CD4-positive, CD25-positive, alpha-beta regulatory T cell (primary cell): Measurements from ENCODE around the gene DPH1. TPM values are rescaled to one million over a fixed set of nuclear protein-coding genes. Genes with fewer than 3 reads are reported as not detected.

ENCODE experiments used
- ATAC-seq, 2 donors: fragments of 150-1000 bp; cut with Tn5 transposase; one replicate each; pipeline ENCODE4 v1.10.0; 2021; ENCODE audit warnings: low read depth in 2 of 2, moderate number of reproducible peaks in 2 of 2, moderate library complexity in 1 of 2
- DNase-seq, 3 donors: peaks; one replicate each; pipeline versions ENCODE4 v3.0.0 to v3.0.0-alpha.2; 2012 to 2022; ENCODE audit warnings: mixed read lengths in 1 of 3
- H3K27ac ChIP-seq: one replicate; pipeline ENCODE4 v1.7.0; 2013; ENCODE audit warnings: mild to moderate bottlenecking, low read length; ENCODE audit not compliant: insufficient read depth, poor library complexity, severe bottlenecking
- H3K27me3 ChIP-seq: one replicate; pipeline ENCODE4 v1.7.0; 2013; ENCODE audit warnings: low read length; ENCODE audit not compliant: control insufficient read depth, insufficient read depth
- H3K36me3 ChIP-seq: one replicate; pipeline ENCODE4 v1.7.0; 2013; ENCODE audit warnings: mild to moderate bottlenecking, low read length, moderate library complexity; ENCODE audit not compliant: control insufficient read depth, insufficient read depth
- H3K4me1 ChIP-seq: 2 replicates; pipeline ENCODE4 v1.7.0; 2013; ENCODE audit warnings: mild to moderate bottlenecking, low read length; ENCODE audit not compliant: insufficient read depth, control insufficient read depth, poor library complexity, severe bottlenecking
- H3K4me3 ChIP-seq: one replicate; pipeline ENCODE4 v1.7.0; 2013; ENCODE audit warnings: low read depth, mild to moderate bottlenecking, low read length, moderate library complexity
- H3K9me3 ChIP-seq, 2 experiments: 1 replicate in 1 of 2; 2 replicates in 1 of 2; pipeline ENCODE4 v1.7.0; 2013; ENCODE audit warnings: low read length in 2 of 2, mild to moderate bottlenecking in 1 of 2, moderate library complexity in 1 of 2; ENCODE audit not compliant: control insufficient read depth in 2 of 2
- H3K27ac Mint-ChIP-seq, 3 donors: one replicate each; pipeline ENCODE4 v1.8.0; 2020 to 2022; ENCODE audit warnings: mild to moderate bottlenecking in 3 of 3, mixed read lengths in 3 of 3, moderate library complexity in 2 of 3
- H3K27me3 Mint-ChIP-seq: one replicate; pipeline ENCODE4 v1.8.0; 2022; ENCODE audit warnings: mild to moderate bottlenecking, mixed read lengths
- H3K36me3 Mint-ChIP-seq: one replicate; pipeline ENCODE4 v1.8.0; 2020; ENCODE audit warnings: mixed read lengths
- H3K4me1 Mint-ChIP-seq, 4 donors: one replicate each; pipeline ENCODE4 v1.8.0; 2020 to 2022; ENCODE audit warnings: mixed read lengths in 4 of 4, mild to moderate bottlenecking in 1 of 4
- H3K4me3 Mint-ChIP-seq, 4 donors: one replicate each; pipeline ENCODE4 v1.8.0; 2020 to 2022; ENCODE audit warnings: mild to moderate bottlenecking in 4 of 4, mixed read lengths in 4 of 4, moderate library complexity in 3 of 4
- H3K9me3 Mint-ChIP-seq, 7 donors: one replicate each; pipeline ENCODE4 v1.8.0; 2020 to 2022; ENCODE audit warnings: mixed read lengths in 7 of 7, mild to moderate bottlenecking in 3 of 7, moderate library complexity in 2 of 7
- polyA plus RNA-seq, 4 donors: library from polyadenylated mRNA; unstranded; fragments of 300-500 nt; fragmentation: Illumina TruSeq; gene quantifications; one replicate each; pipeline ENCODE4 v1.2.3, GENCODE V29; 2021
- total RNA-seq: library from RNA; stranded (reverse); gene quantifications from one replicate; pipeline ENCODE4 v1.2.3, GENCODE V29; 2022

The DPH1 gene
- total and polyA plus RNA-seq, 5 donors from 2014 or later: 32.4 to 70.0 (median 38.2) TPM

GRCh38 chr17:2070241-2071023 is 40.5 kb downstream of the DPH1 start:
- Mint-ChIP-seq H3K4me3 (peak overlapping the region in 2 of 4 donors; percentile 41 to 65), H3K36me3 (peaks cover 59% of the 10 kb centered on the region), H3K27ac (peak overlapping the region; percentile 47 to 90 (median 55)), H3K9me3 (no peaks in the 10 kb centered on the region), H3K27me3 (peaks cover 11% of the 10 kb centered on the region), H3K4me1 (peaks cover 0 to 21% (median 11%) of the 10 kb centered on the region in 4 donors)
- H3K27ac ChIP-seq: no peak overlapping the region
- peaks cover 47% of the 10 kb centered on the region for H3K36me3 ChIP-seq
- no peaks in the 10 kb centered on the region for H3K9me3 ChIP-seq
- DNase-seq: peak in 2 of 3 donors; percentile 31 to 90
- ATAC-seq: peak; percentile 84
- H3K4me3 ChIP-seq: no peak overlapping the region
- no peaks in the 10 kb centered on the region for H3K27me3 ChIP-seq
- H3K4me1 ChIP-seq: peaks cover 15% of the 10 kb centered on the region

- peaks cover 0 to 22% (median 11%) of the 10 kb centered on the region in 4 donors for H3K4me1 Mint-ChIP-seq
- DNase-seq (no peak), ATAC-seq (no peak)
- H3K27ac Mint-ChIP-seq: peak overlapping the region in 1 of 3 donors; percentile 90
- Histone ChIP-seq H3K27ac (no peak overlapping the region), H3K36me3 (peaks cover 41% of the 10 kb centered on the region), H3K4me1 (peaks cover 15% of the 10 kb centered on the region), H3K4me3 (no peak overlapping the region), H3K27me3 (no peaks in the 10 kb centered on the region), H3K9me3 (no peaks in the 10 kb centered on the region)
- peaks cover 54% of the 10 kb centered on the region for H3K36me3 Mint-ChIP-seq
- no peaks in the 10 kb centered on the region for H3K9me3 Mint-ChIP-seq
- peak overlapping the region in 1 of 4 donors; percentile 65 for H3K4me3 Mint-ChIP-seq
- H3K27me3 Mint-ChIP-seq: peaks cover 11% of the 10 kb centered on the region
Measured at GRCh38 chr17:2071024-2071385, 41.1 kb downstream of the DPH1 start.

DNA sequence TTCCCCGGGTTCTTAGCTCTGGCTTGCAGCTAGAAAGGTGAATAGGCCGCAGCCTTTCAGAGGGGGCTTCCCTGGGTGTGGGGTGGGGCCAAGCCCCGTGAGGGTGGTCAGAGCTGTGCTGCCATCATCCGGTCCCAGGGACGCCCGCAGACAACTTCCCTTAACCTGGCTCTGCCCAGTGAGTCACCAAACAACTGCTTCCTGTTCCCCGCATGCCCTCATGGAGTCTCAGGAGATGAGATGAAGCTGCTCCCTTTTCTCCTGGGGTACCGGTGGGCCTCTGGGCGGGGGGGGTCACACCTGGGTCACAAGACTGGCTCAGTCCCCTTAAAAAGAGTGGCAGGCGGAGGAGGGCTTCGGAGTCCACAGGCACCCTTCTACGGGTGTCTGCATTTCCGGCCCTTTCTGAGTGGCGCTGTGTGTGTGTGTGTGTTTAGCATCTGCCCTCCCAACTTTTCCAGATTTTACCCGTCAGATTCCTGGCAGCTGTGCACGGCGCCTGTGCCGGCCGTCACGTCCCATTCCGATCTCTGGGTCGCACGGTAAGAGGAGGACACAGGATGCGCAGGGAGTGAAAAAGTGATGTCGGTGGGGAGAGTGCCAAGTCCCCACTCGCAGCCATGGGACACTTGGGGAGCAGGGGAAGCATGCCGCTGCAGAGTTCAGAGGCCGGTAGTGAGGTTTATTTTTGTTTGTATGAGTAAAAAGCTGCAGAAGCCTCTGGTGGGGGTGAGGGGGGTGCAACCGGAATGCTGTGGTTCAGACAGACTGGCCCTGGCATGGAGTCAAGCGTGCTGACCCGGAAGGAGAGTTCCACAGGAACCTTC is 41.7 kb downstream of the DPH1 start:
- ATAC-seq (no peak), DNase-seq (no peak)
- Histone ChIP-seq H3K9me3 (no peaks in the 10 kb centered on the region), H3K4me3 (no peak overlapping the region), H3K27me3 (no peaks in the 10 kb centered on the region), H3K27ac (no peak overlapping the region), H3K36me3 (peaks cover 39% of the 10 kb centered on the region), H3K4me1 (peaks cover 15% of the 10 kb centered on the region)
- peak overlapping the region in 1 of 4 donors; percentile 65 for H3K4me3 Mint-ChIP-seq
- no peaks in the 10 kb centered on the region for H3K9me3 Mint-ChIP-seq
- H3K27me3 Mint-ChIP-seq: peaks cover 11% of the 10 kb centered on the region
- H3K27ac Mint-ChIP-seq: no peak overlapping the region
- peaks cover 0 to 22% (median 11%) of the 10 kb centered on the region in 4 donors for H3K4me1 Mint-ChIP-seq
- peaks cover 55% of the 10 kb centered on the region for H3K36me3 Mint-ChIP-seq

DNA sequence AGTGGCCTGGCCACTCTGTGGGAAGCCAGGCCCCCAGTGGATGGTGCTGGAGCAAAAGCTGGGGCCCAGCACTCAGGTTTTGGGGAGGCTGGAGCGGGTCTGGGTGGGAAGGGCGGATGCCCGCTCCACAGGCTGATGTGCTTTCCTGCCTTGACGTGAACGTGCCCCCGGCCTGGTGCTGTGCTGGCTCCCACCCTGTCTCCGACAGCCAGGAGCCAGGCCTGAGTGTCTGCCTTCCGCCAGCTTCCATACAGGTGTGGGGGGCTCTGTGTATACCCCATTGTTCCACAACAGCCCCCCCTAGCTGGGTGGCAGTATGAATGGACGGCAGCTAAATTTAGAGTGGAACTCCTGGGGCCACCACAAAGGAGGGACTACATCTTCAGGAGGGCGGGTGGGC is 45.0 kb downstream of the DPH1 start:
- H3K4me1 Mint-ChIP-seq: peaks cover 0 to 15% (median 11%) of the 10 kb centered on the region in 4 donors
- Histone ChIP-seq H3K9me3 (no peaks in the 10 kb centered on the region), H3K4me3 (no peak overlapping the region), H3K4me1 (peaks cover 13% of the 10 kb centered on the region), H3K27ac (no peak overlapping the region), H3K27me3 (no peaks in the 10 kb centered on the region), H3K36me3 (peaks cover 39% of the 10 kb centered on the region)
- ATAC-seq (no peak), DNase-seq (no peak)
- no peaks in the 10 kb centered on the region for H3K9me3 Mint-ChIP-seq
- H3K27ac Mint-ChIP-seq: no peak overlapping the region
- H3K27me3 Mint-ChIP-seq: peaks cover 11% of the 10 kb centered on the region
- H3K4me3 Mint-ChIP-seq: no peak overlapping the region
- H3K36me3 Mint-ChIP-seq: peaks cover 55% of the 10 kb centered on the region

DNA sequence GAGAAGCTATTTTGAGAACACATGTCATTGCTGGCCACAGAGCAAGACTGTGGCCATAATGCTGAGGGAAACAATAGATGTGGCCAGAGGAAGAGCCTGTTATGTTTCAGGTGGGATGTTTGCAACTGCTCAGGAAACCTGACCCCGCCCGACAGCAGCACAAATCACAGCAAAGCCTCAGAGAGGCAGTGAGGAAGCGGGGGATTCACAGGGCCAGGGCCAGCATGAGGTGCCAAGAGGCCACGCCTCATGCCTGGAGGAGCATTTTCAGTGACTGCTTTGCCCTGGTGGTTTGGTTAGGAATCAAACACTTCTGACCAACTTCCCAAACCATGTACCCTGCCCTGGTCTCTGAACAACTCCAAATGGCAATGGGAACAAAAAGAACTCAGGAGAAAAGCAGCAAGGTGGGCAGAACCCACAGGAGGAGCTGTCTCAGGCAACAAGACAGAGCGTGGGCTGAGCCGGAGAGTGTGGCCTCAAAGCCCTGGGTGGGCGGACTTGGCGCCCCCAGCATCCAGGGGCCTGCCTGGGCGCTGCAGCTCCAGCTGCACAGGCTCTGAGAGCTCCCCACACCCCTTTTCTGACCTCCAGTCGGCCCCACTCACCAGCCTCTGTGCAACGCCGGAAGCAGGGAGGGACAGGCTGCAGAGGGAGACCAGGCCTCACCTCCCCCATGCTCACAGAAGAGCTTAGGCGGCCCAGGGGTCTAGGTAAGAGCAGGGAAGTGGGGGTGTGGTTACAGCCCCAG is 45.6 kb downstream of the DPH1 start:
- H3K36me3 Mint-ChIP-seq: peaks cover 51% of the 10 kb centered on the region
- DNase-seq (no peak), ATAC-seq (no peak)
- H3K27ac Mint-ChIP-seq: no peak overlapping the region
- H3K27me3 Mint-ChIP-seq: peaks cover 11% of the 10 kb centered on the region
- H3K27ac ChIP-seq: no peak overlapping the region
- H3K4me3 ChIP-seq: no peak overlapping the region
- peaks cover 7% of the 10 kb centered on the region for H3K4me1 ChIP-seq
- no peak overlapping the region for H3K4me3 Mint-ChIP-seq
- no peaks in the 10 kb centered on the region for H3K9me3 ChIP-seq
- H3K27me3 ChIP-seq: no peaks in the 10 kb centered on the region
- H3K9me3 Mint-ChIP-seq: no peaks in the 10 kb centered on the region
- peaks cover 43% of the 10 kb centered on the region for H3K36me3 ChIP-seq
- peaks cover 0 to 9% (median 7%) of the 10 kb centered on the region in 4 donors for H3K4me1 Mint-ChIP-seq

GRCh38 chr17:2076087-2076984 is 46.4 kb downstream of the DPH1 start:
- H3K9me3 Mint-ChIP-seq: no peaks in the 10 kb centered on the region
- H3K27me3 Mint-ChIP-seq: peaks cover 5% of the 10 kb centered on the region
- peaks cover 0 to 3% (median 1%) of the 10 kb centered on the region in 4 donors for H3K4me1 Mint-ChIP-seq
- H3K27ac Mint-ChIP-seq: no peak overlapping the region
- Histone ChIP-seq H3K4me1 (no peaks in the 10 kb centered on the region), H3K4me3 (no peak overlapping the region), H3K9me3 (no peaks in the 10 kb centered on the region), H3K27ac (no peak overlapping the region), H3K27me3 (no peaks in the 10 kb centered on the region), H3K36me3 (peaks cover 49% of the 10 kb centered on the region)
- ATAC-seq (no peak), DNase-seq (no peak)
- H3K4me3 Mint-ChIP-seq: peak overlapping the region in 1 of 4 donors; percentile 17
- peaks cover 53% of the 10 kb centered on the region for H3K36me3 Mint-ChIP-seq

DNA sequence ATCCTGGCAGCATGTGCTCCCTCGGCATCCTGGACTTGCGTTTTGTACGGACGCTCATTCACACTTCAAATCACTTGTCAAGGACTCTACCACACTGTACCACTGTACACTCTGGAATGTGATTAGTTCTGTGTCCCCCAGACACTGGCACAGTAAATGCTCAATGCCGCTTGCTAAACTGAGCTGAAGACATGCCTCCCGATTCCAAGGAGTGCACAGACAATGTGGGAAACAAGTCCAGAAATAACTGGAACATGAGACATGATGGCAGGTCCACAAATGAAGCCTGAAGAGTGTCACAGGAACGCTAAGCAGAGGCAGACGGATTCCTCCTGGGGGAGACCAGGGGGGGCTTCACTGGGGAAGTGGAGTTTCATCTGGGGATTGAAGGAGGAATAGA is 47.1 kb downstream of the DPH1 start:
- Mint-ChIP-seq H3K4me3 (peak overlapping the region in 1 of 4 donors; percentile 18), H3K27ac (no peak overlapping the region), H3K9me3 (no peaks in the 10 kb centered on the region), H3K27me3 (peaks cover 5% of the 10 kb centered on the region), H3K36me3 (peaks cover 57% of the 10 kb centered on the region), H3K4me1 (peaks cover 0 to 2% (median 1%) of the 10 kb centered on the region in 4 donors)
- no peaks in the 10 kb centered on the region for H3K4me1 ChIP-seq
- no peaks in the 10 kb centered on the region for H3K27me3 ChIP-seq
- ATAC-seq (no peak), DNase-seq (no peak)
- no peak overlapping the region for H3K4me3 ChIP-seq
- H3K9me3 ChIP-seq: no peaks in the 10 kb centered on the region
- H3K27ac ChIP-seq: no peak overlapping the region
- peaks cover 53% of the 10 kb centered on the region for H3K36me3 ChIP-seq
